MM.1S (cell line): ENCODE measurements around the gene FOXK2.

ENCODE experiments used
- DNase-seq: peaks from one replicate; pipeline ENCODE4 v3.0.0-alpha.2; 2015
- H2AFZ ChIP-seq: fragments of 300-600 bp; sonication (generic); 2 replicates; pipeline ENCODE4 v1.6.0; 2016; ENCODE audit warnings: antibody characterized with exemption, low read length
- H3F3A ChIP-seq: fragments of 300-600 bp; sonication (generic); 2 replicates; pipeline ENCODE4 v1.6.1; 2016; ENCODE audit warnings: mild to moderate bottlenecking, antibody characterized with exemption, low read length, moderate library complexity, mixed read lengths; ENCODE audit not compliant: insufficient read depth
- H3K27ac ChIP-seq: fragments of 300-600 bp; sonication (generic); 2 replicates; pipeline ENCODE4 v1.5.1; 2016; ENCODE audit warnings: mild to moderate bottlenecking, low read length
- H3K27me3 ChIP-seq: fragments of 300-600 bp; sonication (generic); replicated peaks from 2 replicates; pipeline ENCODE4 v1.6.0; 2016; ENCODE audit warnings: low read length; ENCODE audit not compliant: insufficient read depth
- H3K36me3 ChIP-seq: fragments of 300-600 bp; sonication (generic); replicated peaks from 2 replicates; pipeline ENCODE4 v1.6.1; 2016; ENCODE audit warnings: mild to moderate bottlenecking, low read length, mixed read lengths; ENCODE audit not compliant: insufficient read depth
- H3K4me1 ChIP-seq: fragments of 300-600 bp; sonication (generic); 2 replicates; pipeline ENCODE4 v1.6.1; 2016; ENCODE audit warnings: low read length, mixed read lengths
- H3K4me2 ChIP-seq: fragments of 300-600 bp; sonication (generic); 2 replicates; pipeline ENCODE4 v1.6.0; 2016; ENCODE audit warnings: low read depth, low read length
- H3K4me3 ChIP-seq: fragments of 300-600 bp; sonication (generic); 2 replicates; pipeline ENCODE4 v1.5.1; 2016; ENCODE audit warnings: low read length, mixed read lengths
- H3K79me2 ChIP-seq: fragments of 300-600 bp; sonication (generic); 2 replicates; pipeline ENCODE4 v1.6.1; 2016; ENCODE audit warnings: mixed run types, low read length, mixed read lengths
- H3K9ac ChIP-seq: fragments of 300-600 bp; sonication (generic); 2 replicates; pipeline ENCODE4 v1.6.1; 2016; ENCODE audit warnings: low read length, mixed read lengths
- H3K9me2 ChIP-seq: fragments of 300-600 bp; sonication (generic); replicated peaks from 2 replicates; pipeline ENCODE4 v1.6.1; 2016; ENCODE audit warnings: mild to moderate bottlenecking, low read length, mixed read lengths; ENCODE audit not compliant: insufficient read depth
- H3K9me3 ChIP-seq: fragments of 300-600 bp; sonication (generic); replicated peaks from 2 replicates; pipeline ENCODE4 v1.6.1; 2016; ENCODE audit warnings: mild to moderate bottlenecking, low read length, mixed read lengths; ENCODE audit not compliant: insufficient read depth
- H4K20me1 ChIP-seq: fragments of 300-600 bp; sonication (generic); 2 replicates; pipeline ENCODE4 v1.6.1; 2016; ENCODE audit warnings: mild to moderate bottlenecking, low read length, moderate library complexity, mixed read lengths; ENCODE audit not compliant: insufficient read depth
- CTCF ChIP-seq: fragments of 300-600 bp; sonication (generic); IDR thresholded peaks from 2 replicates; pipeline ENCODE4 v1.5.1; 2016; ENCODE audit warnings: antibody characterized with exemption, low read length, mixed read lengths
- EZH2 ChIP-seq: fragments of 300-600 bp; sonication (generic); optimal IDR thresholded peaks from 2 replicates; pipeline ENCODE3; 2017; ENCODE audit warnings: low read depth, mild to moderate bottlenecking, antibody characterized with exemption, low read length, mixed read lengths
- EZH2phosphoT487 ChIP-seq: fragments of 300-600 bp; sonication (generic); IDR thresholded peaks from 2 replicates; pipeline ENCODE4 v1.6.1; 2018; ENCODE audit warnings: antibody characterized with exemption, low read length

Gene FOXK2

GRCh38 chr17:82595893-82596292 lies 76.4 kb downstream of the FOXK2 start:
- no peak overlapping the region for H2AFZ ChIP-seq
- H3K9me3 ChIP-seq = no peaks in the 10 kb centered on the region
- H3K4me2 ChIP-seq = no peak overlapping the region
- no peaks in the 10 kb centered on the region for H4K20me1 ChIP-seq
- H3K9me2 ChIP-seq = no peaks in the 10 kb centered on the region
- TF ChIP-seq EZH2 (no peak), CTCF (no peak), EZH2phosphoT487 (no peak)
- peaks cover 16% of the 10 kb centered on the region for H3F3A ChIP-seq
- peaks cover 59% of the 10 kb centered on the region for H3K79me2 ChIP-seq
- peaks cover 8% of the 10 kb centered on the region for H3K36me3 ChIP-seq
- no peak overlapping the region for H3K27ac ChIP-seq
- H3K4me1 ChIP-seq = no peaks in the 10 kb centered on the region
- H3K4me3 ChIP-seq = no peak overlapping the region
- no peaks in the 10 kb centered on the region for H3K27me3 ChIP-seq
- no peak overlapping the region for H3K9ac ChIP-seq
- DNase-seq = no peak

- Histone ChIP-seq H3K9me3 (no peaks in the 10 kb centered on the region), H3F3A (peaks cover 16% of the 10 kb centered on the region), H3K79me2 (peaks cover 59% of the 10 kb centered on the region), H4K20me1 (no peaks in the 10 kb centered on the region), H3K9me2 (no peaks in the 10 kb centered on the region), H3K27ac (no peak overlapping the region), H3K9ac (no peak overlapping the region), H3K4me3 (no peak overlapping the region), H3K27me3 (no peaks in the 10 kb centered on the region), H2AFZ (no peak overlapping the region), H3K4me1 (no peaks in the 10 kb centered on the region), H3K36me3 (peaks cover 8% of the 10 kb centered on the region), H3K4me2 (no peak overlapping the region)
- no peak for DNase-seq
- TF ChIP-seq EZH2phosphoT487 (no peak), CTCF (no peak), EZH2 (no peak)
Measured at GRCh38 chr17:82596296-82596695, 76.8 kb downstream of the FOXK2 start.

- no peak overlapping the region for H3K4me2 ChIP-seq
- peaks cover 10% of the 10 kb centered on the region for H3K36me3 ChIP-seq
- peaks cover 14% of the 10 kb centered on the region for H3F3A ChIP-seq
- no peaks in the 10 kb centered on the region for H3K27me3 ChIP-seq
- H3K27ac ChIP-seq = no peak overlapping the region
- no peaks in the 10 kb centered on the region for H3K9me3 ChIP-seq
- H2AFZ ChIP-seq = no peak overlapping the region
- H4K20me1 ChIP-seq = no peaks in the 10 kb centered on the region
- H3K4me3 ChIP-seq = no peak overlapping the region
- H3K9me2 ChIP-seq = no peaks in the 10 kb centered on the region
- H3K79me2 ChIP-seq = peaks cover 62% of the 10 kb centered on the region
- no peaks in the 10 kb centered on the region for H3K4me1 ChIP-seq
- TF ChIP-seq EZH2phosphoT487 (no peak), EZH2 (no peak), CTCF (no peak)
- H3K9ac ChIP-seq = no peak overlapping the region
- no peak for DNase-seq
Measured at GRCh38 chr17:82596837-82597672, 77.5 kb downstream of the FOXK2 start.
